GM12873 (cell line): Measurements from ENCODE around the gene RBX1.

Experiments
- TF ChIP-seq, protein P1 (sequence below): IDR thresholded peaks from 2 replicates; pipeline ENCODE4 v1.5.1; 2012; ENCODE audit warnings: low read depth, mild to moderate bottlenecking, moderate library complexity, low read length, control low read depth; ENCODE audit not compliant: insufficient read depth; ENCODE audit errors: missing control alignments

Gene RBX1

DNA sequence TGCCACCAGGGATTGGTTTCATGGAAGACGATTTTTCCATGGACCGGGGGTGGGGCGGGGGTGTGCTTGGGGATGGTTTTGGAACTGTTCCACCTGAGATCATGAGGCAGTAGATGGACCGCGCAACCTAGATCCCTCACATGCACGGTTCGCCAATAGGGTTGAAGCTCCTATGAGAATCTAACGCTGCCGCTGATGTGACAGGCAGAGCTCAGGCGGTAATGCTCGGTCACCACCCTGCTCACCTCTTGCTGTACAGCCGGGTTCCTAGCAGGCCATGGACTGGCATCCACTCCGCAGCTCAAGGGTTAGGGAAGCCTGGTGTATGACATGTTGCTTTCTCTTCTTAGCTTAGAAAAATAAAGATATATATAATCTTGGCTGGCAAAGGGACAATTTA lies 22.0 kb downstream of the RBX1 start:
- TF ChIP-seq, protein P1, sequence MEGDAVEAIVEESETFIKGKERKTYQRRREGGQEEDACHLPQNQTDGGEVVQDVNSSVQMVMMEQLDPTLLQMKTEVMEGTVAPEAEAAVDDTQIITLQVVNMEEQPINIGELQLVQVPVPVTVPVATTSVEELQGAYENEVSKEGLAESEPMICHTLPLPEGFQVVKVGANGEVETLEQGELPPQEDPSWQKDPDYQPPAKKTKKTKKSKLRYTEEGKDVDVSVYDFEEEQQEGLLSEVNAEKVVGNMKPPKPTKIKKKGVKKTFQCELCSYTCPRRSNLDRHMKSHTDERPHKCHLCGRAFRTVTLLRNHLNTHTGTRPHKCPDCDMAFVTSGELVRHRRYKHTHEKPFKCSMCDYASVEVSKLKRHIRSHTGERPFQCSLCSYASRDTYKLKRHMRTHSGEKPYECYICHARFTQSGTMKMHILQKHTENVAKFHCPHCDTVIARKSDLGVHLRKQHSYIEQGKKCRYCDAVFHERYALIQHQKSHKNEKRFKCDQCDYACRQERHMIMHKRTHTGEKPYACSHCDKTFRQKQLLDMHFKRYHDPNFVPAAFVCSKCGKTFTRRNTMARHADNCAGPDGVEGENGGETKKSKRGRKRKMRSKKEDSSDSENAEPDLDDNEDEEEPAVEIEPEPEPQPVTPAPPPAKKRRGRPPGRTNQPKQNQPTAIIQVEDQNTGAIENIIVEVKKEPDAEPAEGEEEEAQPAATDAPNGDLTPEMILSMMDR = no peak

DNA sequence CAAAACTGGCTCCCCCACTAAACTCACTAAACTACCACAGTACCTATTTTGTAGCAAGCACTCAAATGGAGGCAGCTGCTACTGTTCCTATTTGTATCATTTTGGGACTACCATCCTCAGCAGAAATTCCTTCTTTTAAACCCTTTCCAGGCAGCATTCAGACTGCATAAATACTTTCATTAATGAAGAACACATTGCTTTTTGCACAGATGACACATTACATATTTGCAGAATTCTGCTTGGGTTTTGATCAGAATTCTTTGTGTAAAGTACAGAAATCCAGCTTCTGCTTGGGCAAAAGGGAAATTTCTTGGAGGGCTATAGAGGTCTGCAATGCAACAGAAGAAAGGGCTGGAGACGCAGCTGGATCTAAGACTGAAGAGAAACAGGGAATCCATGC lies 24.2 kb downstream of the RBX1 start:
- TF ChIP-seq, protein P1 = no peak

DNA sequence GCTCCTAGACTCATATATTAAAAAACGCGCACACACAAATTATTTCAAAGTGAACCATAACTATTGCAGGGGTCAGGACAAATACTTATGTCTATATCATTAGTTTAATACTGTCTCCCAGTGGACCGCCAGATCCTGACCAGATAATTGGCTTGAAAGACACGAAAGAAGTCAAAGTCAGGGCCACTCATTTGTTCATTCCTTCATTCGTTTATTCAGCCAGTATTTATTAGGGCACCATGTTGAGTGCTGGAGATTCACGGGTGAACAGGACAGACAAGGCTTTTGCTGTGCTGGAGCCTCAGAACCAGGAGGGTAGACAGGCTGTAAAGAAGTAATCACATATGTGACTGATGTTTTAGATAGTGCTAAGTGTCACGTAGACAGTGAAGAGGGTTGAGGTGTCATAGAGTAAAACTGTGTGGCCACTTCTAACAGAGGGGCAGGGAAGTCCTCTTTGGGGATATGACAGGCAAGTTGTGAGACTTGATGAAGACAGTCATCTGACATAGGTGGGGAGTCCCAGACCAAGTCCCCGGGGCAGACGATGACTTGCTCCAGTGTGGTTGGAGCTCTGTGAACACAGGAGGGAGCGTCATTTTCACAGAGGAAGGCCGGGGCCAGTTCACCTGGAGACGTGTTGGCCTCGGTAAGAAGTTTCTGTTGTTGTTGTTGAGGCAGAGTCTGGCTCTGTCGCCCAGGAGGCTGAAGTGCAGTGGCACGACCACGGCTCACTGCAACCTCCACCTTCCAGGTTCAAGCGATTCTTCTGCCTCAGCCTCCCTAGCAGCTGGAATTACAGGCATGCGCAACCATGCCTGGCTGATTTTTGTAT lies 25.9 kb downstream of the RBX1 start:
- TF ChIP-seq, protein P1 = no peak

DNA sequence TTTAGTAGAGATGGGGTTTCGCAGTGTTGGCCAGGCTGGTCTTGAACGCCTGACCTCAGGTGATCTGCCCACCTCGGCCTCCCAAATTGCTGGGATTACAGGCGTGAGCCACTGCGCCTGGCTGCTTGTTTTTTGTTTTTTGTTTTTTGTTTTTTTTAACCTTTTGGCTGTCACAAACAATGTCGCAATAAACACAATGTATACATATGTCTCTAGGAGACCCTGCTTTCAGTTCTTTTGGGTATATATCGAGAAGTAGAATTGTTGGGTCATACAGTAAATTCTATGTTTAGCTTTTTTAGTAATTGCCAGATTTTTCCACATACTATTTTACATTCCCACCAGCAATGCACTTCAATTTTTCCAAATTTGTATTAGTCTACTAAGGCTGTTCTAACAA lies 28.0 kb downstream of the RBX1 start:
- TF ChIP-seq, protein P1 = no peak

DNA sequence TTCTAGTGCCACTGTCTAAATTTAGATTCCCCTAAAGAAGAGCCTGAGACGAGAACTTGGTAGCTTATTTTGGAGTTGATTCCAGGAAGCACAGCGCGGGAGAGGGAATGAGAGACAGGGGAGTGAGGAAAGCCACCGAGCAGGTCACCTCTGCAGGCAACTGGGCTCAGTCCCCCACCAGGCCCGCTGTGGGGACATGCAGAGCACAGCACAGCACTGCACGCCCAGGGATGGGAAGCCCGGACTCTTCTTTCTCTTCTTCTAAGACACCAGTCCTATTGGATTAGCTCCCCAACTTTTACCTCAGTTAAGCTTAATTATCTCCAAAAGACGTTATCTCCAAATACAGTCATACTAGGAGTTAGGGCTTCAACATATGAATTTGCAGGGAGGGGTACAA lies 28.7 kb downstream of the RBX1 start:
- TF ChIP-seq, protein P1 = no peak

DNA sequence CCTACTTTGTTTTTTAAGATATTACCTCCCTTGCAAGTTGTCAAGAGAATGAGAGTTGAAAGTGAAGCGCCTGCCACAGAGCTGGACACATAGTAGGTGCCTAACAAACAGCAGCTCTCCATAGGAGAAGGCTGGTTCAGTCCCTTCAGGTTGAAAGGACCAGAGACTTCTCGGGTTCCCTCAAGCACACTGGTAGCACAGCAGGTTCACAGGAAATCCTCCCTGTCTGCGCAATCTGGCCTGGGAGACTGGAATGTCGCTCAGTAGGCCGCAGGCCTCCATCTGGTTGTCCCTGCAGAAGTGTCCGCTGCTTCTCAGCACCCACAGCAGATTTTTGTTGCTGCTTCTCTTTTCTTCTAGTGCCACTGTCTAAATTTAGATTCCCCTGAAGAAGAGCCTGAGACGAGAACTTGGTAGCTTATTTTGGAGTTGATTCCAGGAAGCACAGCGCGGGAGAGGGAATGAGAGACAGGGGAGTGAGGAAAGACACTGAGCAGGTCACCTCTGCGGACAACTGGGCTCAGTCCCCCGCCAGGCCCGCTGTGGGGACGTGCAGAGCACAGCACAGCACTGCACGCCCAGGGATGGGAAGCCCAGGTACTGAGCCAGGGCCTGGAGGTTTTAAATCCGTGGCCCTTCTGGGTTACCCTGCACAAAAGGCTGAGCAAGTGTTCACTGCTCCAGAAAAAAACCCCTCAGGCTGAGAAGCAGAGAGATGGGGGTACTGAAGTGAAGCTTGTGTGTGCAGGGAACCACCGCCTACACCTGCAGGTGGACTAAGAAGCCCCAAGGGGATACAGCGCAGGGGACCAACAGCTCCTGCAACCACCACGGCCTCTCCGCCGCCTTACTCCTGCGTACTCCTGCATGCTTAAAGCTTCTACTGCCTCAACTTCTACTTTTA lies 31.6 kb downstream of the RBX1 start:
- TF ChIP-seq, protein P1 = no peak

DNA sequence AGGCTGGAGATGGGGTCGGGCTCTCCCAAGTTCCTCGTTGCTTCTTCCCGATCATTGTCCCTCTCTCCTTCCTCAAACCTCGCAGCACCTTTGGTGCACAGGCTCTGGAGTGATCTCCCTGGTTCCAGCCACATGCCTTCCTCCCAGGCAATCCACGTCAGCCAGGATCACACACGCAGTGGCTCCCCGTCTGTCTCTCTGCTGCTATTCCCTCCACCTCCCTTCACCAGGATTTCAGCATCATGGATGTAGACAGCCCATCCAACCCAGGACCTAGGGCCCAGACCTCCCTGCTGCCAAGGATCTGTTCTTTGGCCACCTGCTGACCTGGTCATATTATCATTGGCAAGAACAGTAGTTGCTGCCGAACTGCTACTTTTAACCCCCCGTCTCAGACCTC lies 40.1 kb downstream of the RBX1 start:
- TF ChIP-seq, protein P1 = no peak
